ENCODE results near the gene INTS14.

Gene INTS14

DNA sequence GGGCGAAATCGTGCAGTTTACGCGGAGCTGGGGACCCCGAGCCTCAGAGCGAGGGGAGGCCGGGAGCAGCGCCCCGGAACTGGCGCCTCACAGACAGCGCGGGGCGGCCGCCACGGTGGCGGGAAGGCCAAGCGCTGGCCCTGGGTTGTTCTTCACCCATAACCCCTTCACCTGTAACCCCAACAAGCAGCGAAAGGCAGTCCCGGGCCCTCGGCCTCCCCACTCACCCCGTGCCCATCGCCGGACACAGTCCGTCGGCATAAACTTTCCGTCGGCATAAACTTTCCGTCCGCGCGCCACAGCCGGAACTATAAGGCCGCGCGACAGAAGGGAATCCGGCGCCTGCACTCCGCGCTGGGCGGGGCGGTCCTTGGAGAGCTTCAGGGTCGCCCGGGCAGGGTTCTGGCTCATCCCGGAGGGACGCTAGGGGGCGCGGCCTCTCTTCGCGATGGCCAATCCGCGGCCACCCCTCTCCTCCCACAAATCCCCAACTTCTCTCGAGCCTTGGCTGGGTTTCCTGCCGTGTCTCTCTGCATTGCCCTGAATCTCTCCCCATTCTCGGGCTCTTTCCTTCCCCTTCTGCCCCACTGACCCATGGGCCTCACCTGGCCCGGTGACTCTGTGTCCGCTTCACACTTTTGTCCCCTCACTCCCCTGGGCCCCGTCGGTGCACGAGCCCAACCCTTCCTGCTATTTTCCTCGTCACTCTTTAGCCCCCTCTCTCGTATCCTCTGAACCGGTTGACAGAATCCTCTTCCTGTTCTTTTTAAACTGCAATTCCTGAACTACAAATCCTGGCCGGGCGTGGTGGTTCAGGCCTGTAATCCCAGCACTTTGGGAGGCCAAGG, at the start of gene INTS14:
Gene INTS14 (minus strand): TSS at position 261 of the 848 bp plus-strand sequence. CDS start 3,751 bp downstream, outside the sequence.
- peak; percentile 97 for DNase-seq

DNA sequence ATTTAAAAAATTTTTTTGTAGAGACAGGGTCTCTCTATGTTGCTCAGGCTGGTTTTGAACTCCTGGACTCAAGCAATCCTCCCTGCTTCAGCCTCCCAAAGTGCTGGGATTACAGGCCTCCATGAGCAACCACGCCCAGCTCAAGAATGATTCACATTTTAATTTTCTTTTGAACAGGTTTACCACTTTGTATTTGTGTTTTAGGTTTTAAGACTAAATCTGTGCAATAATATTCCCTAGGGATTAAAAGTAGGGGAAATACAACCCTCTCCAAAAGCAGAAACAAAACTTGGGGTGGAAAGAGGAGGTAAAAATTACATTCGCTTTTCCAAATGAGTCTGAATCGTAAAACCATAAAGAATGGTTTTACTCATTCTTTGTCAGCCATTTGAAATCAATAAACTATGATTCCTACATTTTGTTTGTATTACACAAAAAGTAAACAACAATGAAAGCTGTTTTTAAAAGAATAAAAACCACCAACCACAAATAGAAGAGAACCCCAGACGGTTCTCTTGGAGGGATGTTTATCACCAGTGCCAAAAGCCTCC, 48.6 kb upstream of the INTS14 start:
- DNase-seq: no peak

DNA sequence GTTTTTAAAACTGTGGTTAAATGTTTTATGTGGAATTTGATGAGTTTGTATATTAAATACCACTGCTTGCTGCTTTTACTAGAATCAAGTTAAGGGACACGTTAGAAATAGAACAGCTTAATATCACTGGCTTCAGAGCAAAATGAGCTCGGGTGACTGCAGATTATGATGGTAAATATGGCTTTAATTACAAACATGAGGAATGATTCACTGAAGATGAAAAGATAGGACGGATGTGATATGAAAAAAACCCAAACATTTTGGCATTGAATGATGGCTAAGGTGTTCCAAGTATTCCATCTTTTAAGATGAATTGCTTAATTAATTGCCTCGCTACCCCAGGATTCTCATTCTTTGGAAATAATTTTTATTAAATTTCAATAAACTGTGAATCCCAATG, 44.5 kb upstream of the INTS14 start:
- no peak for DNase-seq

DNA sequence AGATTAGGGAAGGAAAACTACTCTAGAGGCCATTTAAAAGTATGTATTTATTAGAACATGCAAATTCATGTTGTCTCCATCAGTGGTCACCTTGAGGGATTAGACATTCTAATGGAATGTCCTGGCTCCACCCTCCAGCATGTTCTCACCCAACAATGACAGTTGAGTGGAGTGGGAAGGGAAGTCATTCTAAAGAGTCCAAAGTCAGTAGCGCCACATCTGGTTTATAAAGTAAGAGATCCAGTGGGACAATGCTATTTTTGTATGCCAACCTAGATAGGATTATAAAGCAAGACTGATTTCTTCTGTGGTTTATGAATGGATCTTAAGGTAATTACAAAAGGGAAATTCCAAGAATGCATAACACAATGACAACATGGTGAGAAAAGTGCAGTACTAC, 44.1 kb upstream of the INTS14 start:
- no peak for DNase-seq

DNA sequence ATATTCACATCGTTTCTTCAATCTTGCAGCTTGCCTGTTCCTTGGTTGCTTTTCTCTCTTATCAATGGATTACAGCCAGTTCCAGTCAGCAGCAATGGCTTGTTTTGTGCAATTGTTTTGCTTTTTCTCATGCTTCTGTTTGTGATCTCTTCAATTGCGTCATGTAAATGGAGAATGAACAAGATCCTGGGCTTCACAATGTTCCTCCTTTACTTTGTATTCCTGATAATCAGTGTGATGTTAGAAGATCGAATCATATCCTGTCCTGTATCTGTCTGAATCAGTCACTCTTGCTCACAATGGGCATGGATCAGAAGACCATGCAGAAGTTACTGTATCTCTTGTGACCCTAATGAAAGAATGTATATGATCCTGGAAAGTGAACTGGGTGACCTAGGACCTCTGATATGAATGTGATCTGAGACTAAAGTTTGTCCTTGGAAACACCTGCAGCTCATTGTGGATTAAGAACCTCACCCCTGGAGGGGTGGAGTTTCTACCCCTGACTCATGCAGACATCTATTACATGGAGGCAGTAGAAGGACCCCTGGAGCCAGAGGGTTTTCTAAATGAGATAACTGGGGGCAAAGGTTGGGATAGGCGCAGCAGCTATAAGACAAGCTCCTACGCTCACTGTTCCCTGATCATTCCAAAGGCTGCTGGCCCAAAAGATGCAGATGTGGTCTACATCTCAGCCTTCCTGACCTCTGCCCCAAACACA, 43.0 kb upstream of the INTS14 start:
- no peak for DNase-seq

GRCh38 chr15:65653341-65653740, 42.4 kb upstream of the INTS14 start:
- DNase-seq: no peak

- no peak for DNase-seq
Observed at GRCh38 chr15:65651831-65652749, 41.2 kb upstream of the INTS14 start.

DNA sequence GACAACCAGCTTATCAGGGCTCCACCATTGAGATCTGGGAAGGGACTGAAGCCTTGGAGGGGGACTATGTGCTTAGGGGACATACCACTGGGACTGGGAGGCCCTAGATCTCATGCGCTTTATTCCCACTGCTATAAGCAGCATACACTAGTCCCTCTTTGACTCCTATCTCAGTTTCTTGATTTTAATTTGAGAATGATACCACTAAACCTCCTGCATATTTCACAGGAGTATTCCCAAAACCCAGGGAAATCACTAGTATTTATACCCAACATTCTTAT, 40.1 kb upstream of the INTS14 start:
- DNase-seq: no peak

DNA sequence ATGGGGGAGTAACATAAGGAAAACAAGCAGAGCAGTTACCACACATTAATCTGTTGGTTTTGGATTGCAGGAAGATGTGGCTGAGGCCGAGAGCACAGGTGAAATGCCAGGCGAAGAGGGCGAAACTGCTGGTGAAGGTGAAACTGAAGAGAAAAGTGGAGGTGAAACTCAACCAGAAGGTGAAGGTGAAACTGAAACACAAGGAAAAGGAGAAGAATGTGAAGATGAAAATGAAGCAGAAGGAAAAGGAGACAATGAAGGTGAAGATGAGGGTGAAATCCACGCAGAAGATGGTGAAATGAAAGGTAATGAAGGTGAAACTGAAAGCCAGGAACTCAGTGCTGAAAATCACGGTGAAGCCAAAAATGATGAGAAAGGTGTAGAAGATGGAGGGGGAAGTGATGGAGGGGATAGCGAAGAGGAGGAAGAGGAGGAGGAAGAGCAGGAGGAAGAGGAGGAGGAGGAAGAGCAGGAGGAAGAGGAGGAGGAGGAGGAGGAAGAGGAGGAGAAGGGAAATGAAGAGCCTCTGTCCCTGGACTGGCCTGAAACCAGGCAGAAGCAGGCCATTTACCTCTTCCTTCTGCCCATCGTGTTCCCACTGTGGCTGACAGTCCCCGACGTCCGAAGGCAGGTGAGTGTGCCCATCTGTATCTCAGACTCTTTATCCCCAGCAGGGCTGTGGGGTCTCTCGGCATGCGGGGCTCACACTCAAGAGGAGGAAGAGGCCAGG, 39.5 kb upstream of the INTS14 start:
- no peak for DNase-seq

GRCh38 chr15:65646486-65646885, 35.6 kb upstream of the INTS14 start:
- no peak for DNase-seq

- no peak for DNase-seq
Observed at GRCh38 chr15:65645392-65645791, 34.5 kb upstream of the INTS14 start.

- DNase-seq: no peak
Observed at GRCh38 chr15:65644282-65644681, 33.4 kb upstream of the INTS14 start.

DNA sequence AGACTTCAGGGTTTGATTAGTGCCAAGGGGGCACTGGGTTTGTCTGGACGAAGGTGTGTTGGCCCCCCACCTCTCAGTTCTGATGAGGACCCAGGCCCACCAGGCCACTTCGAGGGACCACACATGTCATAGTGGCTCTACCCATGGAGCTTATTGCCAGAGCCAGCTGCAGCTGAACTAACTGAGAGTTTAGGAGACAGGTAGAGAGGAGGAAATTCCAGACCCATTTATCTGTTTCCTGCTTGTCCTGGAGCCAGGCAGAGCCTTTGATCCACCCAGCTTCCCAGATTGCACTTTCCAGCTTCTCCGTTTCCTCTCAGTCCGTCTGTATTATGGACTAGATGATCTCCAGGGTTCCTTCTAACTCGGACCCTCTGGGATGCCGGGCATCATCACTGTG, 31.7 kb upstream of the INTS14 start:
- DNase-seq: no peak

GRCh38 chr15:65641768-65642475, 31.0 kb upstream of the INTS14 start:
- no peak for DNase-seq

DNA sequence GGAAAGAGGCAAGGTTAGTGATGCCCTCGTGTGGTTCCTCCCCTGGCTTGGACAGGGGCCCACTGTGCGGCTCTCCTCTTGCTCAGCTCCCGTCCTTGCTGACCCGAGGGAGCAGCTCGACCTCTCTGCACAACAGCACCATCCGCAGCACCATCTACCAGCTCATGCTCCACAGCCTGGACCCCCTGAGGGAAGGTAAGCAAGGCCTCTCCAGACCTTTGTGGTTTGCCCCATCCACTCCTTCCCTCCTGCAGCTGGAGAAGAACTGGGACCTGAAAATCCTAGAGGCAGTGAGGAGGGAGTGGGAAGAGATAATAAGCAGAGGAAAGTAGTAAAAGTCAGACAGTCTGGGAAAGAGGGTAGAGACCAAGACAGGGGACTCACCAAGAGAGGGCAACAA, 28.6 kb upstream of the INTS14 start:
- DNase-seq: no peak

GRCh38 chr15:65638681-65639089, 27.8 kb upstream of the INTS14 start:
- peak; percentile 9 to 21 for DNase-seq

GRCh38 chr15:65638109-65638508, 27.2 kb upstream of the INTS14 start:
- DNase-seq: no peak

GRCh38 chr15:65634356-65634755, 23.4 kb upstream of the INTS14 start:
- DNase-seq: no peak

- no peak for DNase-seq
Observed at GRCh38 chr15:65633752-65634151, 22.8 kb upstream of the INTS14 start.

GRCh38 chr15:65632780-65633375, 21.9 kb upstream of the INTS14 start:
- no peak for DNase-seq

DNA sequence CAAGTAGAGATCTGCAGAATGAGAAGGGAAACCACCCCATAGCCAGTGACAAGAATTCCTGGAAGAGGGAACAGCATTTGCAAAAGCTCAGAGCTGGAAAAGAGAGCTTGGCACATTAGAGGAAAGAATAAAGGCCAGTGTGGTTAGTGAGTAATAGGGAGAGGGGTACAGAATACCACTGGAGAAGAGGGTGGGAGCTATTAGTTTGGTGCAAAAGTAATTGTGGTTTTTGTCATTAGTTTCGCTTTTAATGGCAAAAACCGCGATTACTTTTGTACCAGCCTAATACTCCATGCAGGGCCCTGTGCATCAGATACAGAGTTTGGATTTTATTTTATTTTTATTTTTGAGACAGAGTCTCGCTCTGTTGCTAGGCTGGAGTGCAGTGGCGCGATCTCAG, 20.6 kb upstream of the INTS14 start:
- no peak for DNase-seq
